ENCODE measurements around the gene ERG.

DNA sequence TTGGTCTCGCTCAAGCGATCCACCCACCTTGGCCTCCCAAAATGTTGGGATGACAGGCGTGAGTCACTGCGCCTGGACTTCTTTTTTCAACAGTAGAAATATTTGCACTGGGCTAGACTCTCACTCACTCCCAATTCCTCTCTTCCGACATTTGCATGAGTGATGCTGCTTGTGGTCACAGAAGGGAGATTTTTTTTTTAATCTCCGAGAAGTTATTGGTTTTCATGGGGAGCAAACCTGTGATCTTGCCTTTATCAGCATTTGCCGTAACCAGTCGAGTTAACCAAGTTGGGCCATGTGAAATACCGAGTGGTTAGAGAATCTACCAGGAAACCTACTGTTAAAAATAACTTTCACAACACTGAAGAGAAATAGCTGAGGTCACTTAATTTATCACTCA is 21.1 kb downstream of the ERG start:
- TF ChIP-seq, protein P1, sequence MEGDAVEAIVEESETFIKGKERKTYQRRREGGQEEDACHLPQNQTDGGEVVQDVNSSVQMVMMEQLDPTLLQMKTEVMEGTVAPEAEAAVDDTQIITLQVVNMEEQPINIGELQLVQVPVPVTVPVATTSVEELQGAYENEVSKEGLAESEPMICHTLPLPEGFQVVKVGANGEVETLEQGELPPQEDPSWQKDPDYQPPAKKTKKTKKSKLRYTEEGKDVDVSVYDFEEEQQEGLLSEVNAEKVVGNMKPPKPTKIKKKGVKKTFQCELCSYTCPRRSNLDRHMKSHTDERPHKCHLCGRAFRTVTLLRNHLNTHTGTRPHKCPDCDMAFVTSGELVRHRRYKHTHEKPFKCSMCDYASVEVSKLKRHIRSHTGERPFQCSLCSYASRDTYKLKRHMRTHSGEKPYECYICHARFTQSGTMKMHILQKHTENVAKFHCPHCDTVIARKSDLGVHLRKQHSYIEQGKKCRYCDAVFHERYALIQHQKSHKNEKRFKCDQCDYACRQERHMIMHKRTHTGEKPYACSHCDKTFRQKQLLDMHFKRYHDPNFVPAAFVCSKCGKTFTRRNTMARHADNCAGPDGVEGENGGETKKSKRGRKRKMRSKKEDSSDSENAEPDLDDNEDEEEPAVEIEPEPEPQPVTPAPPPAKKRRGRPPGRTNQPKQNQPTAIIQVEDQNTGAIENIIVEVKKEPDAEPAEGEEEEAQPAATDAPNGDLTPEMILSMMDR (conservative IDR thresholded peaks at IDR 0.05), result no peak
- TF ChIP-seq ZFX (IDR thresholded peaks at IDR 0.05), result no peak
